Measurements from ENCODE around the gene RAPGEF6.
"Not testable (repeated sequence)": the region's sequence is repeated elsewhere in the genome, so short reads cannot be mapped to it uniquely, and the experiment has no call there.

RAPGEF6 gene

GRCh38 chr5:131491749-131492148 lies 143.3 kb downstream of the RAPGEF6 start:
- peaks cover 14 to 30% of the 10 kb centered on the region in 2 donors for H3K36me3 ChIP-seq (ENCODE audit: control insufficient read depth in 1 of 2, insufficient read depth in 2 of 2, low read length in 2 of 2)

GRCh38 chr5:131488463-131488862 lies 146.6 kb downstream of the RAPGEF6 start:
- Histone ChIP-seq H3K9me3 (ENCODE audit: control insufficient read depth in 1 of 2, low read length in 2 of 2) (no peaks in the 10 kb centered on the region), H3K27me3 (ENCODE audit: low read depth, low read length) (no peaks in the 10 kb centered on the region), H3K4me1 (ENCODE audit: control insufficient read depth in 1 of 2, insufficient read depth in 2 of 2, low read length in 2 of 2) (no peaks in the 10 kb centered on the region), H3K4me3 (ENCODE audit: low read depth in 1 of 2, low read length in 2 of 2) (no peak overlapping the region), H3K27ac (ENCODE audit: low read length) (no peak overlapping the region), H3K36me3 (ENCODE audit: control insufficient read depth in 1 of 2, insufficient read depth in 2 of 2, low read length in 2 of 2) (peaks cover 14 to 17% of the 10 kb centered on the region in 2 donors)

More at GRCh38 chr5:131491749-131492148, 143.3 kb downstream of the RAPGEF6 start:
- H3K27me3 ChIP-seq (ENCODE audit: low read depth, low read length), result no peaks in the 10 kb centered on the region
- H3K4me3 ChIP-seq (ENCODE audit: low read depth in 1 of 2, low read length in 2 of 2), result no peak overlapping the region
- H3K27ac ChIP-seq (ENCODE audit: low read length), result no peak overlapping the region
- H3K9me3 ChIP-seq (ENCODE audit: control insufficient read depth in 1 of 2, low read length in 2 of 2), result no peaks in the 10 kb centered on the region
- no peaks in the 10 kb centered on the region for H3K4me1 ChIP-seq (ENCODE audit: control insufficient read depth in 1 of 2, insufficient read depth in 2 of 2, low read length in 2 of 2)

DNA sequence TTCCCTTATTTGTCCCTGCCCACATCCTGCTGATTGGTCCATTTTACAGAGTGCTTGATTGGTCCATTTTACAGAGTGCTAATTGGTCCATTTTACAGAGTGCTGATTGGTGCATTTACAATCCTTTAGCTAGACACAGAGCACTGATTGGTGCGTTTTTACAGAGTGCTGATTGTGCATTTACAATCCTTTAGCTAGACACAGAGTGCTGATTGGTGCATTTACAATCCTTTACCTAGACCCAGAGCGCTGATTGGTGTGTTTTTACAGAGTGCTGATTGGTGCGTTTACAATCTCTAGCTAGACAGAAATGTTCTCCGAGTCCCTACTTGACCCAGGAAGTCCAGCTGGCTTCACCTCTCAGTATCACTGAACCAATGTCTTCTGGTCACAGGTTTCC lies 147.7 kb downstream of the RAPGEF6 start:
- not testable (repeated sequence) for H3K27me3 ChIP-seq (ENCODE audit: low read depth, low read length)
- peaks cover 17 to 19% of the 10 kb centered on the region in 2 donors for H3K36me3 ChIP-seq (ENCODE audit: control insufficient read depth in 1 of 2, insufficient read depth in 2 of 2, low read length in 2 of 2)

GRCh38 chr5:131482617-131483016 lies 152.4 kb downstream of the RAPGEF6 start:
- Histone ChIP-seq H3K27me3 (ENCODE audit: low read depth, low read length) (no peaks in the 10 kb centered on the region), H3K4me1 (ENCODE audit: control insufficient read depth in 1 of 2, insufficient read depth in 2 of 2, low read length in 2 of 2) (no peaks in the 10 kb centered on the region), H3K9me3 (ENCODE audit: control insufficient read depth in 1 of 2, low read length in 2 of 2) (no peaks in the 10 kb centered on the region), H3K36me3 (ENCODE audit: control insufficient read depth in 1 of 2, insufficient read depth in 2 of 2, low read length in 2 of 2) (peaks cover 8 to 10% of the 10 kb centered on the region in 2 donors), H3K4me3 (ENCODE audit: low read depth in 1 of 2, low read length in 2 of 2) (no peak overlapping the region), H3K27ac (ENCODE audit: low read length) (no peak overlapping the region)

More for the DNA sequence above, 147.7 kb downstream of the RAPGEF6 start:
- H3K4me1 ChIP-seq (ENCODE audit: control insufficient read depth in 1 of 2, insufficient read depth in 2 of 2, low read length in 2 of 2); H3K9me3 ChIP-seq (ENCODE audit: control insufficient read depth in 1 of 2, low read length in 2 of 2); H3K27ac ChIP-seq (ENCODE audit: low read length); H3K4me3 ChIP-seq (ENCODE audit: low read depth in 1 of 2, low read length in 2 of 2): not testable (repeated sequence)

- Histone ChIP-seq H3K9me3 (ENCODE audit: control insufficient read depth in 1 of 2, low read length in 2 of 2) (no peaks in the 10 kb centered on the region), H3K27me3 (ENCODE audit: low read depth, low read length) (no peaks in the 10 kb centered on the region), H3K27ac (ENCODE audit: low read length) (no peak overlapping the region), H3K4me1 (ENCODE audit: control insufficient read depth in 1 of 2, insufficient read depth in 2 of 2, low read length in 2 of 2) (no peaks in the 10 kb centered on the region), H3K4me3 (ENCODE audit: low read depth in 1 of 2, low read length in 2 of 2) (no peak overlapping the region), H3K36me3 (ENCODE audit: control insufficient read depth in 1 of 2, insufficient read depth in 2 of 2, low read length in 2 of 2) (peaks cover 8% of the 10 kb centered on the region in 2 donors)
Measured at GRCh38 chr5:131481569-131481968, 153.5 kb downstream of the RAPGEF6 start.

GRCh38 chr5:131475541-131475941 lies 159.5 kb downstream of the RAPGEF6 start:
- H3K36me3 ChIP-seq (ENCODE audit: control insufficient read depth in 1 of 2, insufficient read depth in 2 of 2, low read length in 2 of 2), result peaks cover 3 to 11% of the 10 kb centered on the region in 2 donors
- no peak overlapping the region for H3K27ac ChIP-seq (ENCODE audit: low read length)
- no peaks in the 10 kb centered on the region for H3K4me1 ChIP-seq (ENCODE audit: control insufficient read depth in 1 of 2, insufficient read depth in 2 of 2, low read length in 2 of 2)
- no peak overlapping the region for H3K4me3 ChIP-seq (ENCODE audit: low read depth in 1 of 2, low read length in 2 of 2)
- H3K27me3 ChIP-seq (ENCODE audit: low read depth, low read length), result no peaks in the 10 kb centered on the region
- no peaks in the 10 kb centered on the region for H3K9me3 ChIP-seq (ENCODE audit: control insufficient read depth in 1 of 2, low read length in 2 of 2)

DNA sequence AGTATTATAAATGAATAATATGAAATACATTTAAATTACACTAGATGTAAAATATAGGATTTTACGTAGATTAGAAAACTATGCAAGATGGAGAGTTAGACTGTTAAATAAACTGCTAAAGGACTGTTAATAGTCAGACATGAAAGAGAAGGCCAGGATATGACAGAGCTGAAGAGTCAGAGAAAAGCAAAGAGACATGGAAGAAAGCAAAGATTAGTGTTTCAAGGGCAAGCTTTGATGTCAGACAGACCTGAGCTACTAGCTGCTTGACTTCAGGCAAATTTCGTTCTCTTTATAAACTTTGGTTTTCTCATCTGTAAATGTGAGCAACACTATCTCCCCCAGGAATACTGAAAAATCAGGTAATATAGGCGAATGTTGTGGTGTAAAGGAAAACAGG lies 161.3 kb downstream of the RAPGEF6 start:
- Histone ChIP-seq H3K9me3 (ENCODE audit: control insufficient read depth in 1 of 2, low read length in 2 of 2) (no peaks in the 10 kb centered on the region), H3K27me3 (ENCODE audit: low read depth, low read length) (no peaks in the 10 kb centered on the region), H3K4me3 (ENCODE audit: low read depth in 1 of 2, low read length in 2 of 2) (no peak overlapping the region), H3K36me3 (ENCODE audit: control insufficient read depth in 1 of 2, insufficient read depth in 2 of 2, low read length in 2 of 2) (peaks cover 3 to 11% of the 10 kb centered on the region in 2 donors), H3K4me1 (ENCODE audit: control insufficient read depth in 1 of 2, insufficient read depth in 2 of 2, low read length in 2 of 2) (no peaks in the 10 kb centered on the region), H3K27ac (ENCODE audit: low read length) (no peak overlapping the region)

GRCh38 chr5:131466171-131466766 lies 168.8 kb downstream of the RAPGEF6 start:
- Histone ChIP-seq H3K27me3 (ENCODE audit: low read depth, low read length) (no peaks in the 10 kb centered on the region), H3K4me1 (ENCODE audit: control insufficient read depth in 1 of 2, insufficient read depth in 2 of 2, low read length in 2 of 2) (no peaks in the 10 kb centered on the region), H3K4me3 (ENCODE audit: low read depth in 1 of 2, low read length in 2 of 2) (no peak overlapping the region), H3K36me3 (ENCODE audit: control insufficient read depth in 1 of 2, insufficient read depth in 2 of 2, low read length in 2 of 2) (peaks cover 4% of the 10 kb centered on the region in 2 donors), H3K9me3 (ENCODE audit: control insufficient read depth in 1 of 2, low read length in 2 of 2) (no peaks in the 10 kb centered on the region), H3K27ac (ENCODE audit: low read length) (no peak overlapping the region)

DNA sequence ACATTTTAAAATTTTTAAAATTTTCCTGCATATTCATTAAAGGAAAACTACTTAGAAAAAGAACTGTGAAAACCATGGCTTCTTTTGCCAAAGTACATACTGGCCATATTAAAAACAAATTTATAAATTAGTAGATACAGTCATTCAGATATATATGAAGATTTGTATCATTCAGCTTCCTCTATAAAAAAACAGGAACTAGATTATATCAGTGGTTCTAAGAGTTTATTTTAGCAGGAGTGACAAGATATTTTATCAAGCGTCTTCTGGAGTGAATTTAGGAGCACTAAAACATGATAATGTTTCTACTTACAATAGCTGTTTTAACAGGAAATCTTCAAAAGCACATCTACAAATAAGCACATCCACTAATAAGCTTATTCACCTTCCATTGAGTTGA lies 171.4 kb downstream of the RAPGEF6 start:
- peaks cover 0 to 4% of the 10 kb centered on the region in 2 donors for H3K36me3 ChIP-seq (ENCODE audit: control insufficient read depth in 1 of 2, insufficient read depth in 2 of 2, low read length in 2 of 2)
- H3K27me3 ChIP-seq (ENCODE audit: low read depth, low read length), result no peaks in the 10 kb centered on the region
- no peak overlapping the region for H3K4me3 ChIP-seq (ENCODE audit: low read depth in 1 of 2, low read length in 2 of 2)
- H3K27ac ChIP-seq (ENCODE audit: low read length), result no peak overlapping the region
- no peaks in the 10 kb centered on the region for H3K9me3 ChIP-seq (ENCODE audit: control insufficient read depth in 1 of 2, low read length in 2 of 2)
- H3K4me1 ChIP-seq (ENCODE audit: control insufficient read depth in 1 of 2, insufficient read depth in 2 of 2, low read length in 2 of 2), result peaks cover 0 to 3% of the 10 kb centered on the region in 2 donors

DNA sequence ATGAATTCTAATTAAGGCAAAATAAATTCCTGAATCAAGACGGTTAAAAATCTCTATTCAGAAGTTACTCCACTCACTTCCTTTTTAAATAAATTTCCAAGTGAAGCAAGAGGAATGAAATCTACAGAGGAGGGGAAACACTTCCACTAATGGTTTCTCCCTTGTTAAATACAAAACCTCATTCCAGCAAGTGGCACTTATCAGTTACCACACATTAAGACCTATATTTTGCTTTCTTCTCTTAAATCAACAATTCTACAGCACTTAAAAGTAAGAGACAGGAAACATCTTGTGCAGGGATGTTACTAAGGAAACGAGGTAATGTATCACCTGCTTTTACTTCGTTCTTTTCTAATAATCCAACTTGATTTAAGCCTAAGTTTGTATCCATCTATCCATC lies 172.6 kb downstream of the RAPGEF6 start:
- H3K9me3 ChIP-seq (ENCODE audit: control insufficient read depth in 1 of 2, low read length in 2 of 2), result no peaks in the 10 kb centered on the region
- H3K4me1 ChIP-seq (ENCODE audit: control insufficient read depth in 1 of 2, insufficient read depth in 2 of 2, low read length in 2 of 2), result peaks cover 0 to 3% of the 10 kb centered on the region in 2 donors
- no peaks in the 10 kb centered on the region for H3K27me3 ChIP-seq (ENCODE audit: low read depth, low read length)
- H3K4me3 ChIP-seq (ENCODE audit: low read depth in 1 of 2, low read length in 2 of 2), result no peak overlapping the region
- H3K36me3 ChIP-seq (ENCODE audit: control insufficient read depth in 1 of 2, insufficient read depth in 2 of 2, low read length in 2 of 2), result peaks cover 0 to 4% of the 10 kb centered on the region in 2 donors
- no peak overlapping the region for H3K27ac ChIP-seq (ENCODE audit: low read length)

GRCh38 chr5:131461742-131462141 lies 173.3 kb downstream of the RAPGEF6 start:
- peaks cover 0 to 3% of the 10 kb centered on the region in 2 donors for H3K4me1 ChIP-seq (ENCODE audit: control insufficient read depth in 1 of 2, insufficient read depth in 2 of 2, low read length in 2 of 2)

More at GRCh38 chr5:131461742-131462141, 173.3 kb downstream of the RAPGEF6 start:
- Histone ChIP-seq H3K9me3 (ENCODE audit: control insufficient read depth in 1 of 2, low read length in 2 of 2) (no peaks in the 10 kb centered on the region), H3K27ac (ENCODE audit: low read length) (no peak overlapping the region), H3K4me3 (ENCODE audit: low read depth in 1 of 2, low read length in 2 of 2) (no peak overlapping the region), H3K36me3 (ENCODE audit: control insufficient read depth in 1 of 2, insufficient read depth in 2 of 2, low read length in 2 of 2) (peaks cover 0 to 4% of the 10 kb centered on the region in 2 donors), H3K27me3 (ENCODE audit: low read depth, low read length) (no peaks in the 10 kb centered on the region)

Measured in muscle layer of duodenum (tissue), 2 donors.